Gastrocnemius medialis (tissue), 4 donors: ENCODE measurements around the gene DCTN1.

Experiments used
- CTCF ChIP-seq, 5 experiments: fragments of 450-650 bp in 3 of 5; fragments of 200-600 bp in 2 of 5; sonication (generic) in 2 of 5; IDR thresholded peaks in 4 of 5; conservative IDR thresholded peaks in 1 of 5; 1 replicate in 4 of 5; 2 replicates in 1 of 5; pipeline ENCODE4 v1.5.1; 2016 to 2019; ENCODE audit warnings: antibody characterized with exemption in 5 of 5, mild to moderate bottlenecking in 3 of 5, moderate library complexity in 3 of 5
- POLR2A ChIP-seq, 2 donors: fragments of 450-650 bp; IDR thresholded peaks; one replicate each; pipeline ENCODE4 v1.6.1; 2017; ENCODE audit warnings: antibody characterized with exemption in 2 of 2, mild to moderate bottlenecking in 2 of 2, moderate library complexity in 2 of 2

- TF ChIP-seq CTCF (IDR thresholded peaks at IDR 0.05 in 4 of 5, conservative IDR thresholded peaks at IDR 0.05 in 1 of 5) (no peak), POLR2A (IDR thresholded peaks at IDR 0.05) (no peak)
These were observed 6.1 kb downstream of the DCTN1 start for GRCh38 chr2:74373985-74374384.
